GM21737 (cell line): Measurements from ENCODE around the gene CFAP73.

Experiments used
- ATAC-seq: cut with Tn5 transposase; IDR thresholded peaks from one replicate; pipeline ENCODE4 v1.9.1; 2021; ENCODE audit warnings: mild to moderate bottlenecking, moderate library complexity; ENCODE audit not compliant: unreplicated experiment

Gene CFAP73

DNA sequence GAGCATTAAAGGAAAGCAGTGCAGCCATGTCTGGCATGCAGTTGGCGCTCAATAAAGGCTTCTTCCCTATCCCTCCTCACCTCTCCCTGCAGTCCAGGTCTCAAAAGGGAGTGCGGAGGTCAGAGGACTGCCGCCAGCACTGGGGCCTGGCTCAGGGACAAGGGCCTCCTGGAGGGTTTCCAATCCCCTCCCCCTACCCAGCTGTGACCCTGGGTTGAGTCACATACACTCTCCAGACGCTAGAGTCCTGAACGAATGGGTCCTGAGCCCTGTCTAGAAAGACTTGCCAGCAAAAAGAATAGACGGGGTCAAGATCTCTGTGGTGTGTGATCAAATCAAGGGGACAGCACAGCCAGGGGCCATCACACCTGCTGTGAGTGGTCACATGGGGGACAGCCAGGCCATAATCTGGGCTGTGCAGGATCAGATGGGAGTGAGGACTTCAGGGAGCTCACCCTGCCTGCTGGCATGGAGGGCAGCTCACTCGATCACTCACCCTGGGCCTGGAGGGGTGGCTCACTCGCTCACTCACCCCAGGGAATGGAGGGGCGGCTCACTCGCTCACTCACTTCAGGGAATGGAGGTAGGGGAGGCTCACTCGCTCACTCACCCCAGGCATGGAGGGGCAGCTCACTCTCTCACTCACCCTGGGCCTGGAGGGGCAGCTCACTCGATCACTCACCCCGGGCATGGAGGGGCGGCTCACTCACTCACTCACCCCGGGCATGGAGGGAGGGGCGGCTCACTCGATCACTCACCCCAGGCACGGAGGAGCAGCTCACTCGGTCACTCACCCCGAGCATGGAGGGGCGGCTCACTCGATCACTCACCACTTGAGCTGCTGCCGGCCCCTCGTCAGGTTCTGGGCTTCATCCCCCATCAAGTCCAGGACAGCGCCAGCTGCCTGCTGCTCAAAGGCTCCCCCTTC, 12.8 kb downstream of the CFAP73 start:
- no peak for ATAC-seq

DNA sequence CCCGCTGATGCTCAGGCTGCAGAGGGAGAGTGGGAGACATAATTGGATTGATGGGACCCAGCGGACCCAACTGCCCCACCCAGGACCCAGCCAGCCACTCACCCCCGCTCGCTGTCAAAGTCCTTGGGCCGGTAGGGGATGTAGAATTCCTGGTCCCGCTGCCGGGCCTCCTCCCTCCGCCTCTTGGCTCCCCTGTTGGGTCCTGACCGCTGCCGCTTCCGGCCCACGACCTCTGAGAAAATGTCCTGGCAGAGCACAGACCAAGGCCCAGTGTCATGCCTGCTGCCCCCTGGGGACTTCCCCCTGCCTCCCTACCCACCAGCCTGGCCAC, 13.5 kb downstream of the CFAP73 start:
- ATAC-seq = no peak

DNA sequence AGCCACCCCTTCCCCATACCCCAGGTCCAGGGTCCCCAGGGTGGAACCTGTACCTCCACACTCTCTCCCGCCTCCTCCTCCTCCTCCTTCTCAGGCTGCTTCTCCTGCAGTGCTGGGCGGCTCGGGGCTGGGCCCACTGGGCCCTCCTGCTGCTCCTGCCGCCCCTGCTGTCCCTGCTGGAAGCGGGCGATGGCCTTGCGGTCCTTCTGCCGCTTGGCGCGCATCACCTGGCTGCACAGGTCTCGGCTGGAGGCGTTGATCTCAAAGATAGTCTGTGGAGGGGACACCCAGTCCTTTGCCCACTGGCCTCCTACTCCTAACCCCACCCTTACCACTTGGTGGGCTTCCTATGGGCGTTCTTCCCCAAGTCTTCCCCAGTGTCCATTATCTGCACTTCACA, 14.5 kb downstream of the CFAP73 start:
- ATAC-seq = no peak

DNA sequence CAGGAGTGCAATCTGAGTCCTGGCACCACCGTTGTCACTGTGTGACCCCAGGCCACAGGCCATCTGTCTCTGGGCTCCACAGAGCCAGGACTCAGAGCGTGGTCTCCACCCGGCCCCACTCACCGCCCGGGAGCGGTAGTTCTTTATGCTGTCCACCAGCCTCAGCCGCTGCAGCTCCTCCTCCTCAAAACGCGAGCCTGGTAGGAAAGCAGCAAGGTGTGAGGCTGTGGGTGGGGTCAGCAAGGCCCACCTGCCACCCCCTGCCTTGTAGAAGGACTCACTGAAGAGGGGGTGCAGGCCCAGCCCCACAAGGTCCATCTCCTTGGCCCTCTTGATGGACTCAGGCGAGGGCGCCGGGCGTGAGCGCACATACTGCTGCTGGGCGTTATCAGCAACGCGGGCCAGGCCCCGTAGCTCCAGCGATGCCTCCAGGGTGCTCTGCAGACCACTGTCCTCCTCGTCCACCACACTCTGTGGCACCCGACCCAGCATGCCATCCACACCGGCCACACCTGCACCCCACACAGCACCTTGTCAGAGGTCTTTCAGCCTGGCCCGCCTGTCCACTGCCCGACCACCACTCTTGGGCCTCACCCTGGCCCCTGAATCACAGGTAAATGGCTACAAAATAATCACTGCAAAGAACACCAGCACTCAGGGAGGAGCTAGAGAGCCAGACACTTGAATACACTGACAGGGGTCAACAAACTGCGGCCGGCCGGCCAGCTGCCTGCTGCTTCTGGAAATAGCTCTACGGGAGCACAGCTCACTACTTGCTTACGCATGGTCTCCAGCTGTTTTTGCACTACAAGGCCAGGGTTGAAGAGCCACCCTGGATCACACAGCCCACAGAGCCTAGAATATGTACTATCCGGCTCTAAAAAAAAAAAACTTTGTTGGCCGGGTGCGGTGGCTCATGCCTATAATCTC, 16.3 kb downstream of the CFAP73 start:
- no peak for ATAC-seq

DNA sequence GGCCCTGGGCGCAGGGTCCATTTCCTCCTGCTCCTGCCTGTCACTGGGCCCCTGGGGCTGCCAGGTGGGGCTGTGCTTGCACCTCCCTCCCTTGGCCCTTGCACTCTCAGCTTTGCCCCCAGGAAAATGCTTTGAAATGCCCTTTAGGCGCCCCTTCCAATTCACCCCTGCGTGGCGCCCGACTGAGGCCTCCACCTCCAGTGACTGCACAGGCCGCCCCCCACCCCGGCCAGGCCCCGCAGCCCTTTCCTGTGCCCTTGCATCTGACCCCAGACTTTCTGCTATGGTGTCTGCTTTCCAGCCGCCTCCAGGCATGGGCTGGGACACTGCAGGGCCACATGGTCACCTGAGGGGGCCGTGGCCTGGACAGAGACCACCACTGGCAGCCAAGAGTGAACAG, 18.3 kb downstream of the CFAP73 start:
- ATAC-seq = no peak

DNA sequence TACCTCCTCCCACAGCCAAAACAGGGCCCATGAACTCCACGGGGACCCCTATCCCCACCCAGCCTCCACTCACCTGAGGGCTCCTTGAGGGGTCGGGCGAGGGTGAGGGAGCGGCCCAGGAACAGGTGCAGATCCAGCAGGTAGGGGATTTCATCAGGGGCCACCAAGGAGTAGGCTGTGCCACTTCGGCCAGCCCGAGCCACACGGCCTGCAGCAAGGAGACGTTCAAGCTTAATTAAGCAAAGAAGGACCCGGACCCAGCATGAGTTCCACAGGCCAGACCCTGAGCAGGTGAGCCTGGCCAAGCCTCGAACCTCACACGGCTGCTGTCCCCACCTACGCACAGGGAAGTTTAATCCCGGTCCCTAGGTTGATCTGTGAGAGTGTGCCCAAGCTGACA, 20.2 kb downstream of the CFAP73 start:
- ATAC-seq = no peak

DNA sequence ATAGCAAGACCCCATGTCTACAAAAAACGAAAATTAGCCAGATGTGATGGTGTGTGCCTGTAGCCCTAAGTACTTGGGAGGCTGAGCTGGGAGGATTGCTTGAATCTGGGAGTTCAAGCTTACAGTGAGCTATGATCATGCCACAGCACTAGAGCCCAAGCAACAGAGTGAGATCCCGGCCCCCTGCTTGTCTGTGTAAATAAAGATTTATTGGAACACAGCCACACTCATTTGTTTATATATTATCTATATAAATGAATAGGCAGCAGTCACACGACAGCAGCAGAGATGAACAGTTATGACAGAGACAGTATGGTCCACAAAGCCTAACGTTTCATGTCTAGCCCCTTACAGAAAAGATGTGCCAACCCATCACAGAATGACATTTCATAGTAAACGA, 20.9 kb downstream of the CFAP73 start:
- no peak for ATAC-seq

DNA sequence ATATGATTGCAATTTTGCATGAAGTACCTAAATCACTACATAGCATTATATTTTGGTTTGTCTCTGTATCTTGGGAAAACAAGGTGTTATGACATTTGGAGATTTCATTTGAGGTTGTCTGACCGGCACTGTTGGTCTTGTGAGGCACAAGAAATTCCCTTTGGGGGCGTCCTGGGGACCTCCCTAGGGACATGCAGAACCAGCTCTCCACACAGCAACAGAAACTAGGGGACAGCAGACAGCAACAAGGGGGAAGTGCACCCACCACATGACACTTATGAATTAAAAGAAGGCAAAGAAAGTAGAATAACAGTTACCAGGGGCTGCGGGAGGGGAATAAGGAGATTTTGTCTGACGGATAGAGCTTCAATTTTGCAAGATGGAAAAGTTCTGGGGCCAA, 21.4 kb downstream of the CFAP73 start:
- ATAC-seq = no peak

DNA sequence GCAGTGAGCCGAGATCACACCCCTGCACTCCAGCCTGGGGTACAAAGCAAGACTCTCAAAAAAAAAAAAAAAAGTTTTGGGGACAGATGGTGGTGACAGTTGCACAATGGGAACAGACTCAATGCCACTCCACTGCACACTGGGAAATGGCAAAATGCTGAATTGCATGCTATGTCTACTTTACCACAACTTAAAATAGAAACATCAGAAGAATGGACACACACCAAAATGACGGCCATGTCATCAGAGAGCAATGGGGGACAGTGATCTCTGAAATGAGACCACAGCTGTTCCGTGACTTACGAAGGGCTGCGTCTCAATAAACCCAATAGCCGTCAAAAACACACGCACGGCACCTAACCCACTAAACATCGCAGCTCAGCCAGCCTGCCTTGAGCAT, 22.0 kb downstream of the CFAP73 start:
- ATAC-seq = no peak

DNA sequence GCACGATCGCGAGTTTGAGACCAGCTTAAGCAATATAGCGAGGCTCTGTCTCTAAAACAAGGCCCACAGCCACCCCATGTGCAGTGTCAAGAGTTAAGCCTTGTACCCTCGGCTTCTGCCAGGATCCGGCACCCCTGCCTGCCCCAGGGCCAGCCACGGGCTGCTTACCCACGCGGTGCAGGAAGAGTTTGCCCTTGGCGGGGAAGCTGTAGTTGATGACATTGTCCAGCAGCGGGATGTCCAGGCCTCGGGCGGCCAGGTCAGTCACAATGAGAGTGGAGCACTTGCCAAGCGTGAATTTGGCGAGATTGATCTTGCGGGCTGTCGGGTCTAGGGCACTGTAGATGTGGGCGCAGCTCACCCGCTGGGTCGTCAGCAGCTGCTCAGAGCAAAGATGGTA, 22.7 kb downstream of the CFAP73 start:
- no peak for ATAC-seq

DNA sequence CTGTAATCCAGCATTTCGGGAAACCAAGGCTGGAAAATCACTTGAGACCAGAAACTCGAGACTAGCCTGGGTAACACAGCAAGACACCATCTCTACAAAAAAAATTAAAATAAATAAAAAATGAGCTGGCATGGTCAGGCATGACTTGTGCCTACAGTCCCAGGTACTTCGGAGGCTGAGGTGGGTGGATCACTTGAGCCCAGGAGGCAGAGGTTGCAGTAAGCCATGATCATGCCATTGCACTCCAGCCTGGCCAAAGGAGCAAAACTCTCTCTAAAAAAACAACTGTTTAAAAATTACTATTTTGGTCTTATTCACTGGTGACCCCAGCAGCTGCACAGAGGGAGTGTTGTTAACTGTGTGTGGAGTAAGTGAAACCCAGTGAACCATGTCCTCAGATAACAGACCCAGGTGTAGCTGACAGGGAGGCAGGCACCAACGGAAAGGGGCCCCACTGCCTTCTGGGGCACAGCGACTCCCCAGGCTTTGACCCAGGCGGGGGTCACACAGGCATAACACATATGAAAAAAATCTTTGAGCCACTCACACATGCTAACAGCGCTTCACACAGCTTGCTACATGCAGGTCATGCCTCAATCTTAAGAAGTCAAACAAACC, 23.7 kb downstream of the CFAP73 start:
- ATAC-seq = peak; percentile 60

DNA sequence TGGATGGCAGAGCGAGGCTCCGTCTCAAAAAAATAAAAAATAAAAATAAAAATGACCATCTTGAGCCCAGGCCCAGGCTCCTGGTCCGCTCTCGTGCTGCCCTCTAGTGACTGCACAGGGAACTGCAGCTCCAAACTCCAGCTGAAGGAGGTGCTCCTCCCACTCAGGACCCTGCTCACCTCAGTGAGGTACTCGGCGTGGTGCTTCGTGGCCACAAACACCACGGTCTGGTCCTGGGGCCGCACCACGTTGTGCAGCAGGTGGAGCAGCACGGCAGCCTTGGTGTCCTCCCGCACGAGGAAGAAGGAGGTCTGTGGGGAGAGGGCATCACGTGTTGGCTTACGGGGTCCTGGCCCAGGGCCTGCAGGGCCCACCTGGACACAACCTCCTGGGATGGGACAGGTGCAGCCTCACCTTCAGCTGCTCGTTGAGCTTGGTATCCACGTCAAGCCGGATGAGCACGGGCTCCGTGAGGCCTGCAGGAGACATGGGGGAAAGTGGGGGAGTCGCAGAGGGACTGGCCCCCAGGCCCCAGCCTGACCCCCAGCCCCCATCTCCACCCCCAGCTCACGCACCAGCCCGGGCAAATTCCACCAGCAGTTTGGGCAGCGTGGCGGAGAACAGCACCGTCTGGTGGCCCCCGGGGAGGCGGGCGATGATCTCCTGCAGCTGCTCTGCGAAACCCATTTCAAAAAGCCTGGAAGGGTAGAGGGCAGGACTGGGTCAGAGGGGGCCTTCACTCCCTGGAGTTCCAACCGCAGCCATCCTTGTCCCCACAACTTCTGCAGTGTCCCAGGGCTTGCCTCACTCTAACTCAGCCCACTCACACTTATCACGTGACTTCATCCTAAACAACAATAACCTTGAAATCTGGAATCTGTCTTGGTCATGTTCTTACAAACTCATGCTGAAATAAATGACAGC, 25.2 kb downstream of the CFAP73 start:
- no peak for ATAC-seq

DNA sequence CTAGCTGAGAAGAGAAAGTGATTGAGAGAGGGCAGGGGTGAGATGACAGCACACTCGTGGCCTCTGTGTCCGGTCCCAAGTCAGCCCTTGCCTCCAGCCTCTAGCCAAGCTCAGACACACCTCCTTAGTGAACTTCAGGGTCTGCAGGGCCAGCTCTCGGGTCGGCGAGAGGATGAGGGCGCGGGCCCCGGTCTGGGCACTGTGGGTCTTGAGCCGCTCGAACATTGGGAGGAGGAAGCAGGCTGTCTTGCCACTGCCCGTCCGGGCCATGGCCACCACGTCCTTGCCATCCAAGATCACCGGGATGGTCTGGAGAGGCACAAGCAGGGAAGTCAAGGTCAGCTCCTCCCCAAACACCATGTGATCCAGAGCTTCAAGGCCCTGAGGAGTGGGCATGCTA, 29.5 kb downstream of the CFAP73 start:
- ATAC-seq = no peak

DNA sequence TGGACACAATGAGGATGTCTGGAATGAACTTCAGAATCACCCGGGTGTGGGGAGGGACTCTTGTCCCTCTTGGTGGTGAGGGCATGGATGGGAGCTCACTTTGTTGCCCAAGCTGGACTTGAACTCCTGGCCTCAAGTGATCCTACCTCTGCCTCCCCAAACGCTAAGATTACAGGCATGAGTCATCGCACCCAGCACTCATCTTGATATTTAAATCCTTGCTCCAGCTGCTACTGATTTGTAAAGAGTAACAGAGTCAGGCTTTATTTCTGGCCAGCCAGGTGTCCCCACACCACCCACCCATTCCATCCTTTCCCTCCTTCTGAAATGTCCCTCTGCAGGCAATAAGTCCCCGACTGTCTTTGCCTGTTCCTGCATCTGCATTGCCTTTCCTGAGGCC, 30.8 kb downstream of the CFAP73 start:
- ATAC-seq = no peak

DNA sequence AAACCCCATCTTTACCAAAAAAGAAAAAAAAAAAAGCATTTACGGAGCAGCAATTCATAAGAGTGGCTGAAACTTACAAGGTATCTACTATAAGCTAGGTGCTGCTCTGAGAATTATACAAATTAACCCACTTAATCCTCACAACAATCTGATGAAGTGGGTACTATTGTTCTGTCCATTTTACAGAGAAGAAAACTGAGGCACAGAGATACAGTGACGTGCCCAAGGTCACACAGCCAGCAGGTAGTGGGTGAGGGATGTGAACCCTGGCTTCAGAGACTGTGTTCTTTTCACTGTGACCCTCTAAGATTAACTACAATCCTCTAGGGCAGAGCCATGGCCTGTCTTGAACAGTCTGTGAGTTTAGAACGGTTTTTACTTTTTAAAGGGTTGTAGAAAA, 32.5 kb downstream of the CFAP73 start:
- ATAC-seq = no peak

DNA sequence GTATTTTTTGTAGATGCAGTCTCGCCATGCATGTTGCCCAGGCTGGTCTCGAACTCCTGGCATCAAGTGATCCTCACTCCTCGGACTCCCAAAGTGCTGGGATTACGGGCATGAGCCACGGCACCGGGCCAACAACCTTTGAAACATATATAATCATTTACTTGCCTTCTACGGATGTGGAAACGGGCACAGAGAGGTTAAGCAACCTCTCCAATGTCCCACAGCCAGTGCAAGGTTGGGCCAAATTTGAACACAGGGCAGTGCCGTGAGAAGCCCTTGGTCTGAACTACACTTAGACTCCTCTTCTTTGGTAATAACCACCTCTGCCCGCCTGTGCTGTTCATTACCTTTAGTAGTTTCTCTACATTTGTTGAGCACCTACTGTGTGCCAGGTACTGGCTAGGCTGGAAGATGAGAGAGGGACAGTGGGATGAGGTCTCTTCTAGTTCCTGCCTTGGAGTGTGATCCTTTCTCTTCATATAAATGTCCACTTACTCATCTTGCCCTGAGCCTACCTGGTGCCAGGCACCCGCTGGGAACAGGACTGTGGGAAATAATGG, 33.6 kb downstream of the CFAP73 start:
- no peak for ATAC-seq

DNA sequence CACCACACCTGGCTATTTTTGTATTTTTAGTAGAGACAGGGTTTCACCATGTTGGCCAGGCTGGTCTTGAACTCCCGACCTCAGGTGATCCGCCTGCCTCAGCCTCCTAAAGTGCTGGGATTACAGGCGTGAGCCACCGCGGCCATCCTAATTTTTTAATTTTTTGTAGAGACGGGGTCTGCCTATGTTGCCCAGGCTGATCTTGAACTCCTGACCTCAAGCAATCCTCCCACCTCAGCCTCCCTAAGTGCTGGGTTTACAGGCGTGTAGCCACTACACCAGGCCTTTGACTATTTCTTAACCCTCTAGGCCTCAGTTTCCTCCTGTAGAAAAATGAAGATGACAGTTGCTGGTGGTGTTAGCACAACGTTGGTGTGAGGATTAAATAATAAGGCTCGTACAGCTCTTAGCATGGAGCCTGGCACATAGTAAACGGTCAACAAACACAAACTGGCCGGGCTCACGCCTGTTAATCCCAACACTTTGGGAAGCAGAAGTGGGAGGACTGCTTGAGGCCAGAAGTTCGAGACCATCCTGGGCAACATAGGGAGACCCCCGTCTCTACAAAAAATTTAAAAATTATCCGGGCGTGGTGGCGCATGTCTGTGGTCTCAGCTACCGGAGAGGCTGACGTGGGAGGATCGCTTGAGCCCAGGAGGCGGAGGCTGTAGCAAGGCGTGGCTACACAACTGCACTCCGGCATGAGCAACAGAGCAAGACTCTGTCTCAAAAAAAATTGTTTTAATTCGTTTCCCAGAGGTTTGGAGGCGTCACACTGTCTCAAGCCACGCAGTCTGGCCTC, 34.8 kb downstream of the CFAP73 start:
- ATAC-seq = peak; percentile 31

DNA sequence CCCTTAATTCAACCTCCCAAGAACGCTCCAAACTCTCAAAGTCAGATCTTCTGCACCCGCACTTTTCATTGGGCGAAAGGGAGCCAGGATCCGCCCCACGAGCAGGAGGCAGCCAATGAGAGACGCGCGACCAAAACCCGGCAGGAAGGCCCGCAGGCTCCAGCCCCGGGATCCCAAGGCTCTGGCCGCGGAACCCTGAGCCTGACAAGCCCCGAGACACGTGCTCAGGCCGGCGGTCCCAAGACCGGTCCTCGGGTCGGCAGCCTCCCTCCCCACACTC, 35.3 kb downstream of the CFAP73 start:
- ATAC-seq = peak; percentile 72

DNA sequence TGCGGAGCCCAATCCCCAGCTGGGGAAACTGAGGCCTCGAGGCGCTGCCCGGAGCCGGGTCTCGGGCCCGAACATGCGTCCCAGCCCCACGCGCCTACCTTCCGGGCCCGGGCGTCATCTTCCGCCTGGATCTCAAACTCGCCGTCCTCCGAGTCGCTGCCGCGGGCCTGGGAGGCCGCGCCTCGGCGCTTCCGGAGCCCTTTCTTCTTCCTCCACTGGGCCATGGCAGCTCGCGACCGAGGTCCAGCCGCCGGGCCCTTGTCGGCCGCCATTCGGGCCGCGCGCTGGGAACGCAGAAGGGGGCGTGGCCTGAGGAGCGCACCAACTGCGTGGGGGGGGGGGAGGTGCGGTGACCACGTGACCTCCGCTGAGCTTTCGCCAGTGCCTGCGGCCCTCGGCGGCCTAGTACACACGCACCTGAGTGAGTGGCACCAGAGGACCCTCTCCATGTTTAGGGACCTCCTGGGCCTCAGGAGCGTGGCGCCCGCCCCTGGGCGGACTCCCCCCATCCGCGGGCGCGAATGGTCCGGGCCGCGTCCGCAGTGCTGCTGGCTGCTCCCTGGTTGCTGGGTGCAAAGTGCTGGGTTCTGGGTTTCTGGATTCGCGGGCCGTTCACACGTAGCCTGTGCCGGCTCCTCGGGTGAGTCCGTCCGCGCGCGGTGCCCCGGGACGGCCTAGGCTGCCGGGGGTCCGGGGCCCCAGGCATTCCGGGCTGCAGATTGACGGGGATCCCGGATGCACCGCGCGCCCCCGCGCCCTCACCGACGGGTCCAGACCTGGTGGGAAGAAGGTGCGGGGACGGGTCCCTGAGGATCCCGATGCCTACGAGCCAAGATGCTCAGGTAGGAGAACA, 35.9 kb downstream of the CFAP73 start, which contains the start of the genes DDX54 and RITA1:
DDX54 (minus strand) TSS at position 299 of the 853 bp plus-strand sequence; CDS start at position 272, 27 bp downstream.
RITA1 (plus strand) TSS at position 542 of the 853 bp plus-strand sequence. CDS start 1,026 bp downstream, outside the sequence.
- ATAC-seq = peak; percentile 44
